ENCODE results near the gene EXOC6B.

EXOC6B gene

DNA sequence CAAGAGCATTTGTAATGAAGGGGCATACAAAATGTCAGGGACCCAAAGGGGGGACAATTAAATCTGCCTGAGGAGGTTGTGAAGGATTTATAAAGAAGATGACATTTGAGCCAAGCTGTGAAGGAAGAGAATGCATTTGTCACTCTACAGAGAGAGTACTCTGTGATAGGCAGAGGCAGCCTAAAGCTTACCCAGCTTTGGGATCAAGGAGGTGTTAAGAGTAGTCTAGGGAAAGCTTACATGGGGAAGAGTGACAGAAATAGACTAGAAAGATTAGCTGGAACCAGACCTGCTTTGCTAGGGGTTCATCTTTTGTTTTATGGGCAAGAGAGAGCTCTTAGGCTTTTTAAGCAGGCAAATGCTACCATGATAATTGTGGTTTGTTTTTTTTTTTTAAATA lies 509.1 kb downstream of the EXOC6B start:
- no peaks in the 10 kb centered on the region for H3K9me2 ChIP-seq (replicated peaks; ENCODE audit: insufficient read depth, low read length)
- H3K9ac ChIP-seq (ENCODE audit: low read length): no peak overlapping the region
- H4K20me1 ChIP-seq (ENCODE audit: insufficient read depth, low read length): no peaks in the 10 kb centered on the region
- no peaks in the 10 kb centered on the region for H3K27me3 ChIP-seq (replicated peaks; ENCODE audit: insufficient read depth, low read length)
- no peaks in the 10 kb centered on the region for H3F3A ChIP-seq (ENCODE audit: insufficient read depth, low read length)
- DNase-seq: no peak
- H3K4me1 ChIP-seq (ENCODE audit: low read length): no peaks in the 10 kb centered on the region
- H3K4me2 ChIP-seq (ENCODE audit: low read depth, low read length): no peak overlapping the region
- no peak overlapping the region for H3K27ac ChIP-seq (ENCODE audit: low read length)
- no peaks in the 10 kb centered on the region for H3K79me2 ChIP-seq (ENCODE audit: low read length)
- H3K4me3 ChIP-seq (ENCODE audit: low read length): no peak overlapping the region
- no peak overlapping the region for H2AFZ ChIP-seq (ENCODE audit: low read length)
- no peaks in the 10 kb centered on the region for H3K36me3 ChIP-seq (replicated peaks; ENCODE audit: insufficient read depth, low read length)
- no peaks in the 10 kb centered on the region for H3K9me3 ChIP-seq (replicated peaks; ENCODE audit: insufficient read depth, low read length)
- TF ChIP-seq EZH2phosphoT487 (IDR thresholded peaks at IDR 0.05; ENCODE audit: low read length) (no peak), EZH2 (optimal IDR thresholded peaks at IDR 0.05; ENCODE audit: low read depth, low read length) (no peak)
- TF ChIP-seq, protein P1, sequence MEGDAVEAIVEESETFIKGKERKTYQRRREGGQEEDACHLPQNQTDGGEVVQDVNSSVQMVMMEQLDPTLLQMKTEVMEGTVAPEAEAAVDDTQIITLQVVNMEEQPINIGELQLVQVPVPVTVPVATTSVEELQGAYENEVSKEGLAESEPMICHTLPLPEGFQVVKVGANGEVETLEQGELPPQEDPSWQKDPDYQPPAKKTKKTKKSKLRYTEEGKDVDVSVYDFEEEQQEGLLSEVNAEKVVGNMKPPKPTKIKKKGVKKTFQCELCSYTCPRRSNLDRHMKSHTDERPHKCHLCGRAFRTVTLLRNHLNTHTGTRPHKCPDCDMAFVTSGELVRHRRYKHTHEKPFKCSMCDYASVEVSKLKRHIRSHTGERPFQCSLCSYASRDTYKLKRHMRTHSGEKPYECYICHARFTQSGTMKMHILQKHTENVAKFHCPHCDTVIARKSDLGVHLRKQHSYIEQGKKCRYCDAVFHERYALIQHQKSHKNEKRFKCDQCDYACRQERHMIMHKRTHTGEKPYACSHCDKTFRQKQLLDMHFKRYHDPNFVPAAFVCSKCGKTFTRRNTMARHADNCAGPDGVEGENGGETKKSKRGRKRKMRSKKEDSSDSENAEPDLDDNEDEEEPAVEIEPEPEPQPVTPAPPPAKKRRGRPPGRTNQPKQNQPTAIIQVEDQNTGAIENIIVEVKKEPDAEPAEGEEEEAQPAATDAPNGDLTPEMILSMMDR (IDR thresholded peaks at IDR 0.05; ENCODE audit: low read length): no peak

DNA sequence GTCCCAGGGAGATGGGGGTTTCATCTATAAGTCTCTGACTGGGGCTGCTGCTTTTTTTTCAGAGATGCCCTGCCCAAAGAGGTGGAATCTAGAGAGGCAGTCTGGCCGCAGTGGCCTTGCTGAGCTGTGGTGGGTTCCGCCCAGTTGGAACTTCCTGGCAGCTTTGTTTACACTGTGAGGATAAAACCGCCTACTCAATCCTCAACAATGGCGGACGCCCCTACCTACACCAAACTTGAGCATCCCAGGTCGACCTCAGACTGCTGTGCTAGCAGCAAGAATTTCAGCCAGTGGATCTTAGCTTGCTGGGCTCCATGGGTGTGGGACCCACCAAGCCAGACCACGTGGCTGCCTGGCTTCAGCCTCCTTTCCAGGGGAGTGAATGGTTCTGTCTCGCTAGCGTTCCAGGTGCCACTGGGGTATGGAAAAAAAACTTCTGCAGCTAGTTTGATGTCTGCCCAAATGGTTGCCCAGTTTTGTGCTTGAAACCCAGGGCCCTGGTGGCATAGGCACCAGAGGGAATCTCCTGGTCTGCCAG lies 525.6 kb downstream of the EXOC6B start:
- H3K36me3 ChIP-seq (replicated peaks; ENCODE audit: insufficient read depth, low read length): no peaks in the 10 kb centered on the region
- no peak overlapping the region for H2AFZ ChIP-seq (ENCODE audit: low read length)
- no peaks in the 10 kb centered on the region for H3K4me1 ChIP-seq (ENCODE audit: low read length)

DNA sequence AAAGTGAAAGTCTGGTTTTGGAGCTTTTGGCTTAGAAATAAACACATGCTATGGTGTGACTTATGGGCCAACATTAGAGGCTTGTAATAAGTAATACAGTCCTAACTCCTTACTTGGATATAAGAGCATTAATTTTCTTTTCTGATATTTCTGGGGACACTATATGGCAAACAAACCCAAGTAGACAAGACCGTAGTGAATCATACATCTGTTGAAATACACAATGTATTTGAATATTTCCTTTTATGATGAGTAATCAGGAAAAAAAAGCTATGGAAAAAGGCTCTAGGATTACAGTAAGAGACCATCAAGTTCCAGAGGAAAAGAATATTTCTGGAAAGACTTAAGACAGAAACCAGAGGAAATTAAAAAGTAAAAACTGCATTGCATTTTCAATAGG lies 532.2 kb downstream of the EXOC6B start:
- TF ChIP-seq, protein P1 (IDR thresholded peaks at IDR 0.05; ENCODE audit: low read length): no peak
- TF ChIP-seq EZH2 (optimal IDR thresholded peaks at IDR 0.05; ENCODE audit: low read depth, low read length): no peak
- no peak for TF ChIP-seq EZH2phosphoT487 (IDR thresholded peaks at IDR 0.05; ENCODE audit: low read length)
- no peak overlapping the region for H3K27ac ChIP-seq (ENCODE audit: low read length)
- no peak overlapping the region for H3K4me2 ChIP-seq (ENCODE audit: low read depth, low read length)

More for the DNA sequence above, 525.6 kb downstream of the EXOC6B start:
- TF ChIP-seq EZH2phosphoT487 (IDR thresholded peaks at IDR 0.05; ENCODE audit: low read length): no peak
- TF ChIP-seq EZH2 (optimal IDR thresholded peaks at IDR 0.05; ENCODE audit: low read depth, low read length): no peak
- TF ChIP-seq, protein P1 (IDR thresholded peaks at IDR 0.05; ENCODE audit: low read length): no peak
- H3K4me2 ChIP-seq (ENCODE audit: low read depth, low read length): no peak overlapping the region
- no peaks in the 10 kb centered on the region for H3F3A ChIP-seq (ENCODE audit: insufficient read depth, low read length)
- H3K27me3 ChIP-seq (replicated peaks; ENCODE audit: insufficient read depth, low read length): no peaks in the 10 kb centered on the region
- H3K27ac ChIP-seq (ENCODE audit: low read length): no peak overlapping the region
- no peak overlapping the region for H3K4me3 ChIP-seq (ENCODE audit: low read length)
- no peak for DNase-seq
- no peaks in the 10 kb centered on the region for H3K79me2 ChIP-seq (ENCODE audit: low read length)
- H3K9me2 ChIP-seq (replicated peaks; ENCODE audit: insufficient read depth, low read length): no peaks in the 10 kb centered on the region
- no peaks in the 10 kb centered on the region for H3K9me3 ChIP-seq (replicated peaks; ENCODE audit: insufficient read depth, low read length)
- H3K9ac ChIP-seq (ENCODE audit: low read length): no peak overlapping the region
- no peaks in the 10 kb centered on the region for H4K20me1 ChIP-seq (ENCODE audit: insufficient read depth, low read length)

More for the DNA sequence above, 532.2 kb downstream of the EXOC6B start:
- DNase-seq: no peak
- no peak overlapping the region for H3K4me3 ChIP-seq (ENCODE audit: low read length)
- H3K9ac ChIP-seq (ENCODE audit: low read length): no peak overlapping the region
- no peaks in the 10 kb centered on the region for H3K36me3 ChIP-seq (replicated peaks; ENCODE audit: insufficient read depth, low read length)
- no peaks in the 10 kb centered on the region for H3K9me3 ChIP-seq (replicated peaks; ENCODE audit: insufficient read depth, low read length)
- H3K27me3 ChIP-seq (replicated peaks; ENCODE audit: insufficient read depth, low read length): no peaks in the 10 kb centered on the region
- no peaks in the 10 kb centered on the region for H3K79me2 ChIP-seq (ENCODE audit: low read length)
- H2AFZ ChIP-seq (ENCODE audit: low read length): no peak overlapping the region
- no peaks in the 10 kb centered on the region for H3K4me1 ChIP-seq (ENCODE audit: low read length)
- H3K9me2 ChIP-seq (replicated peaks; ENCODE audit: insufficient read depth, low read length): no peaks in the 10 kb centered on the region
- no peaks in the 10 kb centered on the region for H4K20me1 ChIP-seq (ENCODE audit: insufficient read depth, low read length)
- no peaks in the 10 kb centered on the region for H3F3A ChIP-seq (ENCODE audit: insufficient read depth, low read length)

Measured in MM.1S (cell line).